Measurements from ENCODE around the gene ZNF423.

GRCh38 chr16:49699841-49700175 is 156.1 kb downstream of the ZNF423 start:
- TF ChIP-seq CTCF (IDR thresholded peaks at IDR 0.05), result no peak
- no peak for TF ChIP-seq EP300 (IDR thresholded peaks at IDR 0.05)
- no peak for TF ChIP-seq POLR2A (IDR thresholded peaks at IDR 0.05)
